ENCODE data around the gene BTD.
A peak's percentile ranks its signal among the peaks of the same experiment; 100 is the strongest.
"Not testable (repeated sequence)": the region's sequence is repeated elsewhere in the genome, so short reads cannot be mapped to it uniquely, and the experiment has no call there.

The BTD gene

DNA sequence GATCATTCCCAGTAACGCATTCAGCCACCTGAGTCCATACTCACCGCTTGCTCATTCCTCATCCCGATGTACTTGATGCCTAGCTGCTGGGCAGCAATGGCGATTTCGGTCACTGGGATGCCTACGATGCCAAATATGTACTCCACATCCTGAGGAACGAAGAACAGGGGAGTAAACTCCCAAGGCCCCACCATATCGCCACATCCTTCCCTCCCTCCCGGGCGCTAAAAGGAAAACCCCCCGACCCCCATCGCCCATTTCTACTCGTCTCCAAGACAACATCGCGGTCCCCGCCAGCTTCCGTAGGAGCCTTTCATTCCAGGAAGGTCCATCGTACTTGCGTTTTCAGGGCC is 523 bp upstream of the BTD start:
- DNase-seq, result no peak
- in situ Hi-C loops (cut with MboI; ENCODE audit: low pct_unique_long_range_greater_than_20kb, low sequenced_read_pairs), result no loop called here

GRCh38 chr3:15602146-15602536 is 596 bp downstream of the BTD start:
- no peak for DNase-seq
- in situ Hi-C loops (cut with MboI; ENCODE audit: low pct_unique_long_range_greater_than_20kb, low sequenced_read_pairs), result no loop called here

- in situ Hi-C loops (cut with MboI; ENCODE audit: low pct_unique_long_range_greater_than_20kb, low sequenced_read_pairs); DNase-seq: not testable (repeated sequence)
Observed at GRCh38 chr3:15602816-15603215, 1.3 kb downstream of the BTD start.

DNA sequence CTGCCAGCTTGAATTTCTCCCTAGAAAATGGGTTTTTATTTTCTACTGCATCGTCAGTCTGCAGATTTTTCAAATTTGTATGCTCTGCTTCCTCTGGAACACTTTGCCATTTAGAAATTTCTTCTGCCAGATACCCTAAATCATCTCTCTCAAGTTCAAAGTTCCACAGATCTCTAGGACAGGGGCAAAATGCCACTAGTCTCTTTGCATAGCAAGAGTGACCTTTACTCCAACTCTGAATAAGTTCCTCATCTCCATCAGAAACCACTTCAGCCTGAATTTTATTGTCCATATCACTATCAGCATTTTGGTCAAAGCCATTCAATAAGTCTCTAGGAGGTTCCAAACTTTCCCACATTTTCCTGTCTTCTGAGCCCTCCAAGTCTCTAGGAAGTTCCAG is 3.0 kb downstream of the BTD start:
- DNase-seq; in situ Hi-C loops (cut with MboI; ENCODE audit: low pct_unique_long_range_greater_than_20kb, low sequenced_read_pairs): not testable (repeated sequence)

DNA sequence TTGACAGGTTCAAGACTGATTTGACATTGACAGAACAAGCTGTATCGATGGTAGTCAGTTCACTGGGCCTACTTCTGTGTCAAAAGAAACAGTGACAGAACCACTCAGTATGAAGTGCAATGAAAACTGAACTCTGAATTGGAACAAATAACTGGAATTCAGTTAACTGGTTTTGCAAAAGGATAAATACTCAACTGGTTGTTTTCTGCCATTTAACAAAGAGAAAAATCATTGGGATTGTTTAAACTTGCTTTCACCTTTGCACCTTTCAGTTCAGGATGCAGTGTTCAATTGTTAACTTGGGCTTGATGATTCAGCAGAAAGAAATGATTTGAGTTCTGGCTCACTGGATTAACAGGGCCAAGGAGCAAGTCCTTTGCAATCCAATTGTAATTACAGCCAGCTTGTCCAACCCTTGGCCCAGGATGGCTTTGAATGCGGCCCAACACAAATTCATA is 4.9 kb downstream of the BTD start:
- in situ Hi-C loops (cut with MboI; ENCODE audit: low pct_unique_long_range_greater_than_20kb, low sequenced_read_pairs), result no loop called here
- no peak for DNase-seq

DNA sequence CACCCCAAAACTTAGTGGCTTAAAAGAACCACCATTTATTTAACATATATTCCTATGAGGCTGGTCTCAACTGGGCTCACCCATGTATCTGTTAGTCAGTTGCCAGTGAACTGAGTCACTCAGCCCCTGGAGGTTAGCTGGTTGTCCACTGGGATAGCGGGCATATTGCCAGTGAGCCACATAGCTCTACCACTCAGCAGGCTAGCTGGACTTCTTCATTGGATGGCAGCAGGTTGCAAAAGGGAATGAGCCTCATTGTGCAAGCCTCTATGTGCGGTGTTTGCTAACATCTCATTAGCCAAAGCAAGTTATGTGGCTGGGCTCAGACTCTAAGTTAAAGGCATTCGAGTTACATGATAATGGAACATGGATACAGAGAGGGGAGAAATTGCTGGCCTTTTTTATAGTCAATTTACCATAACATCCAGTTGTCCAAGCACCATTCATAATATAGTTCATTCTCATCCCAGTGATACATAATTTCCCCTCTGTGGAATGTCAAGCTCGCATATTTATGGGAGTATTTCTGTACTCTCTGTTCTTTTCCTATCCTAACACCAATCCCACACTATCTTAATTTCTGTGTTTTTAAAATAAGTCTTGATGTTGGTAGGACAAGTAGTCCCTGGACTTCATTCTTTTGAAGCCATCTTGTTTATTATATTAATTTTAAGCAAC is 8.7 kb downstream of the BTD start:
- DNase-seq, result no peak
- in situ Hi-C loops (cut with MboI; ENCODE audit: low pct_unique_long_range_greater_than_20kb, low sequenced_read_pairs), result no loop called here

DNA sequence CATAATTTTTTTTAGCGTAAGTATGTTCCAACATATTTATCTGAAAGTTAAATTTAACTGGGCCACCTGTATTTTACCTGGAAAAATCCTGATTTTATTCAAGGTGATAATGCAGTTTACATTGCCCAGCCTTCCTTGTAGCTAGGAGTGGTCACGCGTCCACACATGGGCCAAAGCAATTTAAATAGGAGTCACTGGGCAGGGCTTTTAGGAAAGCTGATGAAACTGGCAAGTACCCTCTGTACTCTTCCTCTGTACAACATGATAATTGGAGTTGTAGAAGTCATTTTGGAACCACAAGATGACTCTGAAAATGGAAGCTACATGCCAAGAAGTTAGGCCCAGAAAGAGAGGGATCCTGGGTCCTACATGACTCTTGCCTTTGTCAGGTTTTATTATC is 9.5 kb downstream of the BTD start:
- in situ Hi-C loops (cut with MboI; ENCODE audit: low pct_unique_long_range_greater_than_20kb, low sequenced_read_pairs), result no loop called here
- DNase-seq, result no peak

- in situ Hi-C loops (cut with MboI; ENCODE audit: low pct_unique_long_range_greater_than_20kb, low sequenced_read_pairs), result no loop called here
Observed at GRCh38 chr3:15612001-15612400, 10.5 kb downstream of the BTD start.

GRCh38 chr3:15614958-15615357 is 13.4 kb downstream of the BTD start:
- DNase-seq, result no peak
- in situ Hi-C loops (cut with MboI; ENCODE audit: low pct_unique_long_range_greater_than_20kb, low sequenced_read_pairs), result no loop called here

More at GRCh38 chr3:15612001-15612400, 10.5 kb downstream of the BTD start:
- DNase-seq, result no peak

DNA sequence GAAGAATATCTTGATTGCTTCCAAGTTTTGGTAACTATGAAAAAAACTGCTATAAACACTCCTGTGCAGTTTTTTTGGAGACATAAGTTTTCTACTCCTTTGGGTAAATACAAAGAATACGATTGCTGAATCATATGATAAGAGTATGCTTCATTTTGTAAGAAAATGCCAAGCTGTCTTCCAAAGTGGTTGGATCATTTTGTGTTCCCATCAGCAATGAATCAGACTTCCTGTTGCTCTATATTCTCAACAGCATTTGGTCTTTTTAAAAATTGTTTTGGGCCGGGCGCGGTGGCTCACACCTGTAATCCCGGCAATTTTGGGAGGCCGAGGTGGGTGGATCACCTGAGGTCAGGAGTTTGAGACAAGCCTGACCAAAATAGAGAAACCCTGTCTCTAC is 14.5 kb downstream of the BTD start:
- in situ Hi-C loops (cut with MboI; ENCODE audit: low pct_unique_long_range_greater_than_20kb, low sequenced_read_pairs), result no loop called here
- DNase-seq, result no peak

- DNase-seq; in situ Hi-C loops (cut with MboI; ENCODE audit: low pct_unique_long_range_greater_than_20kb, low sequenced_read_pairs): not testable (repeated sequence)
Observed at GRCh38 chr3:15619659-15620464, 18.3 kb downstream of the BTD start.

DNA sequence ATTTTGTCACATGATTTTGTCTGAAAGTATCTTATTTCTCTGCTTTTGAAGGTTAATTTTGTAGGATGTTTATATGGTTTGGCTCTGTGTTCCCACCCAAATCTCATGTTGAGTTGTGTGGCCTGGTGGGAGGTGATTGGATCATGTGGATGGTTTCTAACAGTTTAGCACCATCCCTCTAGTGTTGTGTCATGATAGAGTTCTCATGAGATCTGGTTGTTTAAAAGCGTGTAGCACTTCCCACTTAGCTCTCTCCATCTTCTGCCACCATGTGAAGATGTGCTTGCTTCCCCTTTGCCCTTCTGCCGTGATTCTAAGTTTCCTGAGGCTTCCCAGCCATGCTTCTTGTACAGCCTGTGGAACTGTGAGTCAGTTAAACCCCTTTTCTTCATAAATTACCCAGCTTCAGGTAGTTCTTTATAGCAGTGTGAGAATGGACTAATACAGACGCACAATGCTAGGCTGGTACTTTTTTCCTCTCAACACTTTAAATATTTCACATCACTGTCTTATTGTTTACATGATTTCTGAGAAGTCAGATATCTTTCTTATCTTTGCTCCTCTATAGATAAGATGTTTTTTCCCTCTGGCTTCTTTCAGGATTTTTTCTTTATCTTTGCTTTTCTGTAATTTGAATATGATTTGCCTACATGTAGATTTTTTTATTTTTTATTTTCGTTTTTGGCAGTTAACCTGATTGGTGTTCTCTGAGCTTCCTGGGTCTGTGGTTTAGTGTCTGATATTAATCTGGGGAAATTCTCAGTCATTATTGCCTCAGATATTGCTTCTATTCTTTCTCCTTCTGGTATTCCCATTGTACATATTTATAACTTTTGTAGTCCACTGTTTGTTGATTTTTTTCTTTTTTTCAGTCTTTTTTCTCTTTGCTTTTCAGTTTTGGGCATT is 22.2 kb downstream of the BTD start:
- in situ Hi-C loops (cut with MboI; ENCODE audit: low pct_unique_long_range_greater_than_20kb, low sequenced_read_pairs), result no loop called here
- no peak for DNase-seq

- DNase-seq, result no peak
- in situ Hi-C loops (cut with MboI; ENCODE audit: low pct_unique_long_range_greater_than_20kb, low sequenced_read_pairs), result loop anchor here (25.0 kb wide), 1 partner anchor 183 kb away; no protein-coding TSS in a partner anchor
Observed at GRCh38 chr3:15628967-15629366, 27.4 kb downstream of the BTD start.

DNA sequence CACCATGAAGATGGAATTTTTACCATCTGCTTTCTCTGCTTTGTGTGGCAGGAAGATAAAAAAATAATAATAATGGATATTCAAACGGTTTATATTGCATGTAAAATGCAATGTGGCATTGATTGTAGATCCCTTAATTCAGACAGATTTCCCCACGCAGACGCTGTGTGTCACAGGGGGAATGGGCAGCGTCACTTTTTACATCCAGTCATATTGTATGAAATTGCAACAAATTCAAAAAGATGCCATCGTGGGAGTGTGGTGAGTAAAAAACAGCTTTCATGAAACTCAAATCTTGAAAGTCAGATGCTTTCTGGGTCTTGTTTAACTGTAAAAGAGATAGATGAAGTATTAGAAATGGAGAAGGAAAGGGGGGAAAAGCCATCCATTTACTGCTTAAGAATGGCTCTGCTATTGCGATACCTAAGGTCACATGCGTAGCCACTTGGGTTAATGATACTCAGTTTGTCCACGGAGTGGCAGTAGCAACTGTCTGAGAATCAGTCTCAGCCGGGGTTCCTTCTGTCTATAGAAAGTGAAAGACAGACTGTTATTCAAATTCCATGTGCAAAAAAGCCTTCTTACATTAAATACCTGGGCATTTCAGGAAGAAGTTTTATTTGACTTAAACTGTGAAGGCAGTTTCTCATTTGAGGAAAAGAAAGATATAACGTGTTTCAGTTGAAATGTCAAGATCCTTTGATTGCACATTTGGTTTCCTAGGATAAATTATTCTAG is 28.5 kb downstream of the BTD start:
- DNase-seq, result peak; percentile 74
- in situ Hi-C loops (cut with MboI; ENCODE audit: low pct_unique_long_range_greater_than_20kb, low sequenced_read_pairs), result loop anchor here (25.0 kb wide), 1 partner anchor 182 kb away; no protein-coding TSS in a partner anchor

DNA sequence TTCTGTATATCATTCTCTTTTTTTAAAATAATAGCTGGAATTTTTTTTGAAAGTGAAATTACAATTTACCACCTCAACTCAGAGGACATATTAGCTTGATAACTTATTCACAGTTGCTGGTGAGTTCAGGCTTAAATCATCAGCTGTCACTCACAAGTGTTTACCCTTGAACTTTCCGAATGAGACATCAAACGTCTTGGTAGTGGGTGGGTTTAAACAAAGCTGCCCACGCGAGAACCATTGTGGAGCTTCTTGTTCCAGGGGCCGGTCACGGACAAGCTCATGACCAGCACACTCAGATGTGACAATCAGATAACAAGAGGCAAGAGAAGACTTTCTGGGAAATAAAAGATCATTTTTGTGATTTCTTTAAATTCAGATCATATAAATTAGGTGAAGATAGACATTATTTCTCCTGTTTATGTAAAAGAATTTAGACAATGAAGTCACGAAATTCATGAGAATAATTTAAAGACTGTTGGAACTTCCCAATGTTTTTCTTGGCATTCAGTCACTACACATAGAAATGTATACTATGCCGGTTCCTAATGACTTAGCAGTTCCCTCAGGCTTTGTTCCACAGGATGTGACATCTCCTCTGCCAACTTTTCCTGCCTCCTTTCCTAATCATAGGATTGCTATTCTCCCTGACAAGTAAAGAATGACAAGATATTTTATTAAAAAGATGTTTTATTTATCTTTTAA is 29.3 kb downstream of the BTD start:
- in situ Hi-C loops (cut with MboI; ENCODE audit: low pct_unique_long_range_greater_than_20kb, low sequenced_read_pairs), result loop anchor here (25.0 kb wide), 1 partner anchor 182 kb away; no protein-coding TSS in a partner anchor

DNA sequence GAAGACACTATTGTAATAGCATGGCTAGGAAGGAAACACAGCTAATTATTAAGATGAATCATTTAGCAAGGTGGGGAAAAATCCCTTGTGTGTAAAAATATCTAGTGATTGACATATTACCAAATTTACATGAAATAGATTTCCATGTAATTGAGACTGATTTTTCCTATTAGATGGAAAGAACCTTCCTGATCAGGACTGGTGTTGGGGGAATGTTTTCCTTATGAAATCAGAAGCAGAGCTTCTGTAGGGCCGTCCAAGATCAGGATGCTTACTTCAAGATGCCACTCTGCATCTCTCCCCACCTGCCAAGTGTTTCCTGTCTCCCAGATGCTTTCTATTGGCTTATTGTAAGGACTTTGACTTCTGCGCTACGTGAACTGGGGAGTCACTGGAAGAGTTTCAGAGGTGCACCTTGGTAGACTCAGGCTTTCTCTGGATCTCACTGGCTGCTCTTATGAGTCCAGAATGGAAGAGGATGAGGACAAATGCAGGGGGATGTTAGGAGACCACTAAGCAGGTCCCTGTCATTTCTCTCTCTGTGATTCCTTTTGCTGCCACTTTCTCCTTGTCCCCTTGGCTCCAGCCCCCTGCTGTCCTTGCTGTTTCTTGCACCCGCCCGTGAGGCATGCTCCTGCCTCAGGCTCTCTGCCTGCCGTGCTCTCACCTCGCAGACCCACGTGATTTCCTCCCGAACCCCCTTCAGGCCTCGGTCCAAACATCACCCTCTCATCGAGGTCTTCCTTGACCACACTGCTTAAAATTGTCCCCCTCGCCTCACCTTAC is 30.1 kb downstream of the BTD start:
- in situ Hi-C loops (cut with MboI; ENCODE audit: low pct_unique_long_range_greater_than_20kb, low sequenced_read_pairs), result loop anchor here (25.0 kb wide), 1 partner anchor 181 kb away; no protein-coding TSS in a partner anchor

More for the DNA sequence above, 29.3 kb downstream of the BTD start:
- DNase-seq, result no peak

DNA sequence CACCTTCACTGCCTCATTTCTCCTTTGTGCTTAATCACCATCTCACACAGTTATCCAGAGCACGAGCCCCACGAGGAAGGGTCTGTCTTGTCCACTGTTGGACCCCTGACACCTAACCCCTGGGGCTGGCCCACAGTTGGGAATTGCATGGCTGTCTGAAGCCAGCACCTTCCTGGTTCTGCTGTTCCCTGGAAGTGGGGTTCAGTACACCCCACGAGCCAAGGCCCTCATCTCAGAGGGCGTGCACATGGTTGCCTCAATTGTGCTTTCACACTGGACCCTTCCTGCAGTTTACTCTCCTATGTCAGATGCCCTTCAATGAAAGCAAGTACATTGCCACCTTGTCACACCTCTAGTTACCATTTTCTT is 30.7 kb downstream of the BTD start:
- no peak for DNase-seq
- in situ Hi-C loops (cut with MboI; ENCODE audit: low pct_unique_long_range_greater_than_20kb, low sequenced_read_pairs), result loop anchor here (25.0 kb wide), 1 partner anchor 180 kb away; no protein-coding TSS in a partner anchor

More for the DNA sequence above, 30.1 kb downstream of the BTD start:
- DNase-seq, result no peak
